Osteocyte (in vitro differentiated cells): Measurements from ENCODE around the gene PRKCG. TPM values are rescaled to one million over a fixed set of nuclear protein-coding genes. Genes with fewer than 3 reads are reported as not detected.

ENCODE experiments used
- DNase-seq: peaks from one replicate; pipeline ENCODE4 v3.0.0; 2021; ENCODE audit warnings: mixed read lengths; ENCODE audit not compliant: unreplicated experiment; ENCODE audit errors: extremely low spot score
- H3K27ac Mint-ChIP-seq: one replicate; pipeline ENCODE4 v1.8.0; 2021; ENCODE audit warnings: mild to moderate bottlenecking, mixed read lengths; ENCODE audit not compliant: unreplicated experiment
- H3K27me3 Mint-ChIP-seq: one replicate; pipeline ENCODE4 v1.8.0; 2021; ENCODE audit warnings: mixed read lengths; ENCODE audit not compliant: unreplicated experiment
- H3K36me3 Mint-ChIP-seq: one replicate; pipeline ENCODE4 v1.8.0; 2021; ENCODE audit warnings: mixed read lengths; ENCODE audit not compliant: unreplicated experiment
- H3K4me1 Mint-ChIP-seq: one replicate; pipeline ENCODE4 v1.8.0; 2021; ENCODE audit warnings: mixed read lengths; ENCODE audit not compliant: unreplicated experiment
- H3K4me3 Mint-ChIP-seq: one replicate; pipeline ENCODE4 v1.8.0; 2021; ENCODE audit warnings: mild to moderate bottlenecking, moderate library complexity, mixed read lengths; ENCODE audit not compliant: unreplicated experiment
- H3K9me3 Mint-ChIP-seq: one replicate; pipeline ENCODE4 v1.8.0; 2021; ENCODE audit warnings: mixed read lengths; ENCODE audit not compliant: unreplicated experiment
- CTCF ChIP-seq: fragments of 200-600 bp; sonication (generic); IDR thresholded peaks from 2 replicates; pipeline ENCODE4 v1.5.0; 2021; ENCODE audit warnings: antibody characterized with exemption, mild to moderate bottlenecking, moderate library complexity
- total RNA-seq: library from RNA; stranded (reverse); gene quantifications from 2 replicates; pipeline ENCODE4 v1.2.1, GENCODE V29; 2021

The PRKCG gene
- total RNA-seq, 1 donor from 2014 or later = 0.30 TPM

- no peak for TF ChIP-seq CTCF
- peak overlapping the region; percentile 83 for H3K27ac Mint-ChIP-seq
- peaks cover 13% of the 10 kb centered on the region for H3K27me3 Mint-ChIP-seq
- no peaks in the 10 kb centered on the region for H3K9me3 Mint-ChIP-seq
- peak; percentile 100 for DNase-seq
- peaks cover 15% of the 10 kb centered on the region for H3K36me3 Mint-ChIP-seq
- H3K4me3 Mint-ChIP-seq = no peak overlapping the region
- peaks cover 15% of the 10 kb centered on the region for H3K4me1 Mint-ChIP-seq
These were observed 2.6 kb upstream of the PRKCG start for GRCh38 chr19:53879140-53880081.

GRCh38 chr19:53880711-53881481 is 1.1 kb upstream of the PRKCG start:
- TF ChIP-seq CTCF = no peak
- H3K4me3 Mint-ChIP-seq = no peak overlapping the region
- no peak for DNase-seq

GRCh38 chr19:53882391-53883050 is 524 bp downstream of the PRKCG start:
- no peak for DNase-seq
- no peak for TF ChIP-seq CTCF
- H3K27me3 Mint-ChIP-seq = peaks cover 24% of the 10 kb centered on the region
- peaks cover 1% of the 10 kb centered on the region for H3K36me3 Mint-ChIP-seq
- H3K27ac Mint-ChIP-seq = no peak overlapping the region
- peak overlapping the region; percentile 38 for H3K4me3 Mint-ChIP-seq
- no peaks in the 10 kb centered on the region for H3K9me3 Mint-ChIP-seq
- H3K4me1 Mint-ChIP-seq = peaks cover 12% of the 10 kb centered on the region

More at GRCh38 chr19:53880711-53881481, 1.1 kb upstream of the PRKCG start:
- H3K9me3 Mint-ChIP-seq = no peaks in the 10 kb centered on the region
- peaks cover 5% of the 10 kb centered on the region for H3K36me3 Mint-ChIP-seq
- peaks cover 18% of the 10 kb centered on the region for H3K27me3 Mint-ChIP-seq
- H3K27ac Mint-ChIP-seq = no peak overlapping the region
- H3K4me1 Mint-ChIP-seq = peaks cover 12% of the 10 kb centered on the region

GRCh38 chr19:53883231-53883661 is 1.2 kb downstream of the PRKCG start:
- H3K4me1 Mint-ChIP-seq = peaks cover 12% of the 10 kb centered on the region
- peaks cover 1% of the 10 kb centered on the region for H3K36me3 Mint-ChIP-seq
- H3K27me3 Mint-ChIP-seq = peaks cover 24% of the 10 kb centered on the region
- no peak for TF ChIP-seq CTCF
- no peak overlapping the region for H3K27ac Mint-ChIP-seq
- H3K9me3 Mint-ChIP-seq = no peaks in the 10 kb centered on the region
- DNase-seq = no peak
- no peak overlapping the region for H3K4me3 Mint-ChIP-seq
